ENCODE results near the gene DEFB116. TPM values are rescaled to one million over a fixed set of nuclear protein-coding genes. Genes with fewer than 3 reads are reported as not detected.

DEFB116 gene
- total and polyA plus RNA-seq, 2 donors (not counting 1 experiment from before 2014, with no cell fraction given), result not detected

DNA sequence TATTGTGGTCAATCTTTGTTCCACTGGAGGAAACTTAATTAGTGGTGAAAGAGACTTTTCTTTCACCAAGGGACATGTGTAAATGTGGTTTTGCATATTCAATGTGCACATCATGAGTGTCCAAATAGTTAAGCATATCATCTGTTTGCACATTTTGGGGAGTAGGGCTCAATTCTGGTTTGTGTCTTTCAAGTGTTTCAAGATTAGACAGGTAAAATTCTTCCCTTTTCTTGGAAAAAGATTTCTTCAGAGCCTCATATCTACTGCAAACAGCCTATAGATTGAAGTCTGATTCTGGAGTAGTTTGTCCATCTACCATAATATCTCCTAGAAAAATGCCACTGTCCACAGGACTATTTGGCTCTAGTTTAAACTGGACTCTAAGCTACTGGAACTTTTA, 33.1 kb upstream of the DEFB116 start:
- intact Hi-C loops (cut with micrococcal nuclease), result no loop called here
- Mint-ChIP-seq H3K27me3 (peaks cover 3% of the 10 kb centered on the region), H3K9me3 (ENCODE audit: insufficient read depth) (no peaks in the 10 kb centered on the region), H3K4me3 (no peak overlapping the region), H3K4me1 (no peaks in the 10 kb centered on the region), H3K27ac (no peak overlapping the region)
- TF ChIP-seq, protein P1, sequence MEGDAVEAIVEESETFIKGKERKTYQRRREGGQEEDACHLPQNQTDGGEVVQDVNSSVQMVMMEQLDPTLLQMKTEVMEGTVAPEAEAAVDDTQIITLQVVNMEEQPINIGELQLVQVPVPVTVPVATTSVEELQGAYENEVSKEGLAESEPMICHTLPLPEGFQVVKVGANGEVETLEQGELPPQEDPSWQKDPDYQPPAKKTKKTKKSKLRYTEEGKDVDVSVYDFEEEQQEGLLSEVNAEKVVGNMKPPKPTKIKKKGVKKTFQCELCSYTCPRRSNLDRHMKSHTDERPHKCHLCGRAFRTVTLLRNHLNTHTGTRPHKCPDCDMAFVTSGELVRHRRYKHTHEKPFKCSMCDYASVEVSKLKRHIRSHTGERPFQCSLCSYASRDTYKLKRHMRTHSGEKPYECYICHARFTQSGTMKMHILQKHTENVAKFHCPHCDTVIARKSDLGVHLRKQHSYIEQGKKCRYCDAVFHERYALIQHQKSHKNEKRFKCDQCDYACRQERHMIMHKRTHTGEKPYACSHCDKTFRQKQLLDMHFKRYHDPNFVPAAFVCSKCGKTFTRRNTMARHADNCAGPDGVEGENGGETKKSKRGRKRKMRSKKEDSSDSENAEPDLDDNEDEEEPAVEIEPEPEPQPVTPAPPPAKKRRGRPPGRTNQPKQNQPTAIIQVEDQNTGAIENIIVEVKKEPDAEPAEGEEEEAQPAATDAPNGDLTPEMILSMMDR (IDR thresholded peaks at IDR 0.05), result no peak
- TF ChIP-seq EZH2 (IDR thresholded peaks at IDR 0.05; ENCODE audit: borderline replicate concordance, insufficient read depth, low read depth, low read length, poor library complexity, severe bottlenecking), result no peak
- H3K4me1 ChIP-seq (ENCODE audit: control insufficient read depth in 2 of 2, insufficient read depth in 2 of 2, low read length in 2 of 2), result no peaks in the 10 kb centered on the region
- POLR2A ChIA-PET, result no interaction called here
- CTCF ChIA-PET, result no interaction called here
- no peaks in the 10 kb centered on the region for H3K79me2 ChIP-seq (ENCODE audit: control insufficient read depth, insufficient read depth, low read length)
- DNase-seq (no peak), ATAC-seq (ENCODE audit: low read depth) (no peak)
- no peak overlapping the region for H2AFZ ChIP-seq (ENCODE audit: insufficient read depth, low read depth, low read length, poor library complexity, severe bottlenecking)
- H3K4me2 ChIP-seq (replicated peaks; ENCODE audit: low read depth, low read length, poor library complexity, severe bottlenecking), result no peak overlapping the region
- no peaks in the 10 kb centered on the region for H4K20me1 ChIP-seq (ENCODE audit: control insufficient read depth, insufficient read depth, low read length, poor library complexity, severe bottlenecking)
- H3K9ac ChIP-seq (ENCODE audit: low read length), result no peak overlapping the region
- H3K36me3 ChIP-seq (replicated peaks in 1 of 2; ENCODE audit: control extremely low read depth in 1 of 2, control insufficient read depth in 1 of 2, extremely low read depth in 1 of 2, insufficient read depth in 2 of 2, low read length in 1 of 2), result no peaks in the 10 kb centered on the region
- no peaks in the 10 kb centered on the region for H3K27me3 ChIP-seq (replicated peaks in 1 of 4; ENCODE audit: control extremely low read depth in 1 of 4, control insufficient read depth in 3 of 4, insufficient read depth in 4 of 4, low read length in 3 of 4)
- no peak overlapping the region for H3K4me3 ChIP-seq (ENCODE audit: control extremely low read depth in 1 of 5, extremely low read depth in 1 of 5, insufficient read depth in 1 of 5, low read depth in 2 of 5, low read length in 4 of 5)
- no peaks in the 10 kb centered on the region for H3K9me3 ChIP-seq (ENCODE audit: control extremely low read depth in 1 of 3, control insufficient read depth in 2 of 3, insufficient read depth in 1 of 3, low read length in 2 of 3)
- no peak overlapping the region for H3K27ac ChIP-seq (ENCODE audit: low read length in 2 of 2)

DNA sequence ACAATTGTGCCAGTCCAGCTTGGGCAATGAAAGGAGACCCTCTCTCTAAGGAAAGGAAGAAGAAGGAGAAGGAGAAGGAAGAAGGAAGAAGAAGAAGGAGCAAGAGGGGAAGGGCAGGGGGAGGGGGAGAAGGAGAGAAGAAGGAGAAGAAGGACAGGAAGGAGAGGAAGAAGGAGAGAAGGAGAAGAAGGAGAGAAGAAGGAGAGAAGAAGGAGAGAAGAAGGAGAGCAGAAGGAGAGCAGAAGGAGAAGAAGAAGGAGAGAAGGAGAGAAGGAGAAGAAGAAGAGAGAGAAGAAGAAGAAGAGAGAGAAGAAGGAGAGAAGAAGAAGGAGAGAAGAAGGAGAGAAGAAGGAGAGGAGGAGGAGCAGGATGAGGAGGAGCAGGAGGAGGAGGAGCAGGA, 22.5 kb upstream of the DEFB116 start:
- no peak overlapping the region for H3K27ac Mint-ChIP-seq
- DNase-seq, result no peak
- H3K9me3 Mint-ChIP-seq (ENCODE audit: insufficient read depth), result peaks cover 11% of the 10 kb centered on the region
- H3K4me2 ChIP-seq (replicated peaks; ENCODE audit: low read depth, low read length, poor library complexity, severe bottlenecking), result no peak overlapping the region
- ATAC-seq (ENCODE audit: low read depth), result no peak
- intact Hi-C loops (cut with micrococcal nuclease), result no loop called here
- H3K27me3 Mint-ChIP-seq, result no peaks in the 10 kb centered on the region
- no peaks in the 10 kb centered on the region for H3K27me3 ChIP-seq (replicated peaks in 1 of 4; ENCODE audit: control extremely low read depth in 1 of 4, control insufficient read depth in 3 of 4, insufficient read depth in 4 of 4, low read length in 3 of 4)
- no peak overlapping the region for H2AFZ ChIP-seq (ENCODE audit: insufficient read depth, low read depth, low read length, poor library complexity, severe bottlenecking)
- H3K9me3 ChIP-seq (ENCODE audit: control extremely low read depth in 1 of 3, control insufficient read depth in 2 of 3, insufficient read depth in 1 of 3, low read length in 2 of 3), result peaks cover 0 to 7% (median 0%) of the 10 kb centered on the region in 3 donors
- H3K9ac ChIP-seq (ENCODE audit: low read length), result no peak overlapping the region
- H4K20me1 ChIP-seq (ENCODE audit: control insufficient read depth, insufficient read depth, low read length, poor library complexity, severe bottlenecking), result no peaks in the 10 kb centered on the region
- TF ChIP-seq EZH2 (IDR thresholded peaks at IDR 0.05; ENCODE audit: borderline replicate concordance, insufficient read depth, low read depth, low read length, poor library complexity, severe bottlenecking), result no peak
- TF ChIP-seq, protein P1 (IDR thresholded peaks at IDR 0.05), result no peak
- H3K4me3 ChIP-seq (ENCODE audit: control extremely low read depth in 1 of 5, extremely low read depth in 1 of 5, insufficient read depth in 1 of 5, low read depth in 2 of 5, low read length in 4 of 5), result no peak overlapping the region
- ChIA-PET POLR2A (no interaction called here), CTCF (no interaction called here)
- H3K36me3 ChIP-seq (replicated peaks in 1 of 2; ENCODE audit: control extremely low read depth in 1 of 2, control insufficient read depth in 1 of 2, extremely low read depth in 1 of 2, insufficient read depth in 2 of 2, low read length in 1 of 2), result no peaks in the 10 kb centered on the region
- H3K79me2 ChIP-seq (ENCODE audit: control insufficient read depth, insufficient read depth, low read length), result no peaks in the 10 kb centered on the region
- no peaks in the 10 kb centered on the region for H3K4me1 Mint-ChIP-seq
- H3K27ac ChIP-seq (ENCODE audit: low read length in 2 of 2), result no peak overlapping the region
- H3K4me3 Mint-ChIP-seq, result no peak overlapping the region
- no peaks in the 10 kb centered on the region for H3K4me1 ChIP-seq (ENCODE audit: control insufficient read depth in 2 of 2, insufficient read depth in 2 of 2, low read length in 2 of 2)

Data from B cell (primary cell).